ENCODE measurements around the gene PSMG3. TPM values are rescaled to one million over a fixed set of nuclear protein-coding genes. Genes with fewer than 3 reads are reported as not detected.
A peak's percentile ranks its signal among the peaks of the same experiment; 100 is the strongest.

The PSMG3 gene
- total RNA-seq, 1 experiment from 2014 or later, result 63.0 TPM

DNA sequence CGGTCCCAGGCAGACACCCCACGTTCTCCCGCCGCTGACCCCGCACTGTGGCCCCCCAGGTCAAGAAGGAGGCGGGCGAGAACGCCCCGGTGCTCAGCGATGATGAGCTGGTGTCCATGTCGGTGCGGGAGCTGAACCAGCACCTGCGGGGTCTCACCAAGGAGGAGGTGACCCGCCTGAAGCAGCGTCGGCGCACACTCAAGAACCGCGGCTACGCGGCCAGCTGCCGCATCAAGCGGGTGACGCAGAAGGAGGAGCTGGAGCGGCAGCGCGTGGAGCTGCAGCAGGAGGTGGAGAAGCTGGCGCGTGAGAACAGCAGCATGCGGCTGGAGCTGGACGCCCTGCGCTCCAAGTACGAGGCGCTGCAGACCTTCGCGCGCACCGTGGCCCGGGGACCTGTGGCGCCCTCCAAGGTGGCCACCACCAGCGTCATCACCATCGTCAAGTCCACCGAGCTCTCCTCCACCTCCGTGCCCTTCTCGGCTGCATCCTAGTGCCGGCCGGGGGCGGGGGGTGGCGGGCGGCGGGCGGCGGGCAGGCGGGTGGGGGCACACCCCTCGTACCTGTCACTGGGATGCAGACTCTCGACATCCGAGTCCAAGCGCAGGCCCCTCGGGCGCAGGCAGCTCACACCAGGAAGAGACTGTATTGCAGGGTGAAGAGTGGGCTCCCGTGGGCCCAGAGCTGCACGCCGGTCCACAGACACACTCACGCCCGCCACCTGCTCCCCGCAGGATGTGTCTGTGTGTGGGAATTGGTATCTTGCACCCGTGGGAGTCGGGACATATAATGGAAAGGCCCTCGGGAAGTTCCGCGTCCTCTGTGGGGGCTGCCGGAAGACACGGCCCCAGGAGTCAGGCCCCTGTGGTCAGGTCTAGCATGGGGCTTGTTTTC, 29.7 kb downstream of the PSMG3 start:
- Mint-ChIP-seq H3K36me3 (ENCODE audit: insufficient read depth in 1 of 3, low read depth in 3 of 3) (peaks cover 3 to 15% (median 6%) of the 10 kb centered on the region in 3 experiments; a peak in 4 of 7 replicates), H3K4me3 (no peak overlapping the region), H3K27ac (no peak overlapping the region; a peak in 1 of 7 replicates), H3K4me1 (peaks cover 9 to 13% of the 10 kb centered on the region in 2 experiments), H3K9me3 (no peaks in the 10 kb centered on the region), H3K27me3 (ENCODE audit: low read depth) (no peaks in the 10 kb centered on the region)
- Histone ChIP-seq H3K56ac (ENCODE audit: insufficient read length, low read depth, low read length) (no peak overlapping the region), H3K79me1 (ENCODE audit: insufficient read depth, low read depth, low read length, poor library complexity, severe bottlenecking) (no peaks in the 10 kb centered on the region), H3K4me1 (ENCODE audit: insufficient read depth, low read length) (no peaks in the 10 kb centered on the region), H2BK5ac (ENCODE audit: insufficient read length, low read length) (no peak overlapping the region), H2BK12ac (ENCODE audit: insufficient read length, low read depth, low read length) (no peak overlapping the region), H2BK20ac (ENCODE audit: low read depth, low read length, poor library complexity, severe bottlenecking) (no peak overlapping the region), H3K14ac (ENCODE audit: insufficient read depth, low read length) (no peak overlapping the region), H4K5ac (ENCODE audit: insufficient read length, low read depth, low read length) (no peak overlapping the region), H3K4me2 (ENCODE audit: insufficient read depth, insufficient read length, low read length) (no peak overlapping the region), H3K9me3 (ENCODE audit: control insufficient read depth, low read depth, low read length) (no peaks in the 10 kb centered on the region), H2BK120ac (ENCODE audit: low read depth, low read length, poor library complexity, severe bottlenecking) (no peak overlapping the region), H3K79me2 (ENCODE audit: insufficient read depth, low read length) (no peaks in the 10 kb centered on the region), H4K20me1 (ENCODE audit: control insufficient read depth, insufficient read depth, insufficient read length) (no peaks in the 10 kb centered on the region), H3T11ph (ENCODE audit: low read length) (no peak overlapping the region), H2BK15ac (ENCODE audit: low read depth, low read length) (no peak overlapping the region), H3K23ac (ENCODE audit: insufficient read length, low read depth, low read length) (no peak overlapping the region), H4K8ac (replicated peaks; ENCODE audit: insufficient read length, low read depth, low read length) (no peak overlapping the region), H3K23me2 (ENCODE audit: insufficient read length, low read depth, low read length, poor library complexity, severe bottlenecking) (no peaks in the 10 kb centered on the region), H3K9ac (ENCODE audit: extremely low read depth, insufficient read length, low read length) (no peak overlapping the region), H3K18ac (ENCODE audit: insufficient read length, low read depth, low read length) (no peak overlapping the region), H2AFZ (ENCODE audit: low read length) (no peak overlapping the region), H4K91ac (ENCODE audit: insufficient read length, low read depth, low read length) (no peak overlapping the region), H3K27me3 (ENCODE audit: insufficient read depth, low read length) (no peaks in the 10 kb centered on the region), H3K4ac (ENCODE audit: low read depth, low read length) (no peak overlapping the region), H3K27ac (ENCODE audit: insufficient read length, low read depth, low read length) (no peak overlapping the region), H2AK5ac (ENCODE audit: insufficient read length, low read length) (no peak overlapping the region)
- peak; percentile 22 for DNase-seq
- no CpG with 5 or more reads among the region's 73 CpGs for WGBS (ENCODE audit: extremely low coverage, insufficient read length, low lambda C conversion rate)
- TF ChIP-seq, protein P1, sequence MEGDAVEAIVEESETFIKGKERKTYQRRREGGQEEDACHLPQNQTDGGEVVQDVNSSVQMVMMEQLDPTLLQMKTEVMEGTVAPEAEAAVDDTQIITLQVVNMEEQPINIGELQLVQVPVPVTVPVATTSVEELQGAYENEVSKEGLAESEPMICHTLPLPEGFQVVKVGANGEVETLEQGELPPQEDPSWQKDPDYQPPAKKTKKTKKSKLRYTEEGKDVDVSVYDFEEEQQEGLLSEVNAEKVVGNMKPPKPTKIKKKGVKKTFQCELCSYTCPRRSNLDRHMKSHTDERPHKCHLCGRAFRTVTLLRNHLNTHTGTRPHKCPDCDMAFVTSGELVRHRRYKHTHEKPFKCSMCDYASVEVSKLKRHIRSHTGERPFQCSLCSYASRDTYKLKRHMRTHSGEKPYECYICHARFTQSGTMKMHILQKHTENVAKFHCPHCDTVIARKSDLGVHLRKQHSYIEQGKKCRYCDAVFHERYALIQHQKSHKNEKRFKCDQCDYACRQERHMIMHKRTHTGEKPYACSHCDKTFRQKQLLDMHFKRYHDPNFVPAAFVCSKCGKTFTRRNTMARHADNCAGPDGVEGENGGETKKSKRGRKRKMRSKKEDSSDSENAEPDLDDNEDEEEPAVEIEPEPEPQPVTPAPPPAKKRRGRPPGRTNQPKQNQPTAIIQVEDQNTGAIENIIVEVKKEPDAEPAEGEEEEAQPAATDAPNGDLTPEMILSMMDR (conservative IDR thresholded peaks at IDR 0.05), result no peak

Data from H9 (cell line).